CD4-positive, alpha-beta T cell (primary cell): Measurements from ENCODE around the gene BTBD2. TPM values are rescaled to one million over a fixed set of nuclear protein-coding genes. Genes with fewer than 3 reads are reported as not detected.

Experiments
- ATAC-seq: fragments of 200-7000 bp; cut with Tn5 transposase; one replicate; pipeline ENCODE4 v1.10.0; 2022; ENCODE audit warnings: mild to moderate bottlenecking; ENCODE audit not compliant: poor library complexity
- CTCF ChIA-PET: fragments of 350-600 bp; sonication (Branson Sonifier 250); formaldehyde crosslinking; loops from one replicate; lab custom pipeline; 2021; ENCODE audit warnings: antibody characterized with exemption, inconsistent platforms; lab: Charles Lee
- POLR2A ChIA-PET: fragments of 350-600 bp; sonication (Branson Sonifier 250); formaldehyde crosslinking; loops from one replicate; lab custom pipeline; 2021; ENCODE audit warnings: antibody characterized with exemption, inconsistent platforms; lab: Charles Lee
- DNase-seq, 14 experiments: peaks; one replicate each; pipeline ENCODE4 v3.0.0-alpha.2; 2013 to 2020; ENCODE audit warnings: mixed read lengths in 2 of 14
- H3K27ac ChIP-seq, 2 donors: one replicate each; pipeline versions ENCODE4 v1.5.1 to v1.7.0; 2013; ENCODE audit warnings: low read length in 2 of 2, low read depth in 1 of 2, mild to moderate bottlenecking in 1 of 2
- H3K27me3 ChIP-seq, 2 experiments: 1 replicate in 1 of 2; 2 replicates in 1 of 2; pipeline versions ENCODE4 v1.6.1 to v1.7.0; 2013; ENCODE audit warnings: low read length in 2 of 2, control low read depth in 1 of 2, mild to moderate bottlenecking in 1 of 2, moderate library complexity in 1 of 2; ENCODE audit not compliant: insufficient read depth in 2 of 2, control insufficient read depth in 1 of 2
- H3K36me3 ChIP-seq: one replicate; pipeline ENCODE4 v1.6.1; 2013; ENCODE audit warnings: low read length, control low read depth; ENCODE audit not compliant: insufficient read depth
- H3K4me1 ChIP-seq: one replicate; pipeline ENCODE4 v1.6.1; 2013; ENCODE audit warnings: low read length, control low read depth; ENCODE audit not compliant: insufficient read depth
- H3K4me3 ChIP-seq: one replicate; pipeline ENCODE4 v1.5.1; 2013; ENCODE audit warnings: mild to moderate bottlenecking, low read length, moderate library complexity
- H3K9me3 ChIP-seq, 2 experiments: 1 replicate in 1 of 2; 2 replicates in 1 of 2; pipeline versions ENCODE4 v1.6.1 to v1.7.0; 2013; ENCODE audit warnings: low read length in 2 of 2, mild to moderate bottlenecking in 2 of 2, control low read depth in 1 of 2, moderate library complexity in 1 of 2; ENCODE audit not compliant: control insufficient read depth in 1 of 2, insufficient read depth in 1 of 2
- H3K27ac Mint-ChIP-seq: one replicate; pipeline ENCODE4 v1.8.0; 2020; ENCODE audit warnings: mixed read lengths
- H3K27me3 Mint-ChIP-seq: one replicate; pipeline ENCODE4 v1.8.0; 2021; ENCODE audit warnings: mixed read lengths
- H3K36me3 Mint-ChIP-seq: one replicate; pipeline ENCODE4 v1.8.0; 2021; ENCODE audit warnings: low read depth, mixed read lengths
- H3K4me1 Mint-ChIP-seq: one replicate; pipeline ENCODE4 v1.8.0; 2021; ENCODE audit warnings: low read depth, mixed read lengths
- H3K4me3 Mint-ChIP-seq: one replicate; pipeline ENCODE4 v1.8.0; 2020; ENCODE audit warnings: mild to moderate bottlenecking, mixed read lengths
- H3K9me3 Mint-ChIP-seq: one replicate; pipeline ENCODE4 v1.8.0; 2020; ENCODE audit warnings: mixed read lengths
- CTCF ChIP-seq: fragments of 200-600 bp; IDR thresholded peaks from one replicate; pipeline ENCODE4 v1.8.0; 2022; ENCODE audit warnings: antibody characterized with exemption, mild to moderate bottlenecking
- intact Hi-C, 2 experiments: fragments of 100-400 bp; cut with DNase I in 1 of 2; cut with micrococcal nuclease in 1 of 2; formaldehyde crosslinking; loops; one replicate each; pipeline versions ENCODE4 v1.15.1 to v1.9.0; 2023 to 2025; cut with DNase I, micrococcal nuclease
- total RNA-seq, 174 experiments: library from RNA in 2 of 174; stranded (reverse) in 2 of 174; gene quantifications; one replicate each; pipeline ENCODE4 v1.2.3 and lab custom pipeline; 2021 to 2026

BTBD2 gene
- total RNA-seq, 2 experiments from 2014 or later, result 44.4 to 44.9 TPM

- Mint-ChIP-seq H3K36me3 (peaks cover 27% of the 10 kb centered on the region), H3K27ac (no peak overlapping the region), H3K9me3 (no peaks in the 10 kb centered on the region), H3K4me3 (no peak overlapping the region), H3K27me3 (no peaks in the 10 kb centered on the region), H3K4me1 (peaks cover 29% of the 10 kb centered on the region)
- ATAC-seq (no peak), DNase-seq (no peak)
- Histone ChIP-seq H3K36me3 (peaks cover 26% of the 10 kb centered on the region), H3K27me3 (no peaks in the 10 kb centered on the region), H3K9me3 (no peaks in the 10 kb centered on the region), H3K4me3 (no peak overlapping the region), H3K27ac (no peak overlapping the region), H3K4me1 (peaks cover 27% of the 10 kb centered on the region)
- ChIA-PET CTCF (no interaction called here), POLR2A (no interaction called here)
- intact Hi-C loops, result loop anchor here in 1 of 2 experiments (5.0 kb wide), 1 partner anchor 35 kb away; no protein-coding TSS in a partner anchor
- TF ChIP-seq CTCF, result no peak
Measured at GRCh38 chr19:1962674-1963073, 52.8 kb downstream of the BTBD2 start.

GRCh38 chr19:1961000-1961883 is 54.3 kb downstream of the BTBD2 start:
- H3K27me3 Mint-ChIP-seq, result no peaks in the 10 kb centered on the region
- Histone ChIP-seq H3K4me3 (no peak overlapping the region), H3K4me1 (peaks cover 28% of the 10 kb centered on the region), H3K36me3 (peaks cover 26% of the 10 kb centered on the region), H3K27me3 (no peaks in the 10 kb centered on the region), H3K27ac (no peak overlapping the region), H3K9me3 (no peaks in the 10 kb centered on the region)
- no peaks in the 10 kb centered on the region for H3K9me3 Mint-ChIP-seq
- DNase-seq, result no peak
- POLR2A ChIA-PET, result no interaction called here
- peaks cover 25% of the 10 kb centered on the region for H3K4me1 Mint-ChIP-seq
- intact Hi-C loops, result loop anchor here in 1 of 2 experiments (5.0 kb wide), 1 partner anchor 34 kb away; no protein-coding TSS in a partner anchor
- TF ChIP-seq CTCF, result no peak
- peak; percentile 13 for ATAC-seq
- H3K27ac Mint-ChIP-seq, result peak overlapping the region; percentile 36
- CTCF ChIA-PET, result no interaction called here
- H3K4me3 Mint-ChIP-seq, result no peak overlapping the region
- H3K36me3 Mint-ChIP-seq, result peaks cover 24% of the 10 kb centered on the region

GRCh38 chr19:1959928-1960589 is 55.5 kb downstream of the BTBD2 start:
- Histone ChIP-seq H3K9me3 (no peaks in the 10 kb centered on the region), H3K4me3 (no peak overlapping the region), H3K27ac (no peak overlapping the region), H3K27me3 (no peaks in the 10 kb centered on the region), H3K36me3 (peaks cover 23% of the 10 kb centered on the region), H3K4me1 (peaks cover 31% of the 10 kb centered on the region)
- peaks cover 19% of the 10 kb centered on the region for H3K4me1 Mint-ChIP-seq
- DNase-seq (no peak), ATAC-seq (no peak)
- H3K4me3 Mint-ChIP-seq, result peak overlapping the region; percentile 7
- POLR2A ChIA-PET, result no interaction called here
- H3K36me3 Mint-ChIP-seq, result peaks cover 20% of the 10 kb centered on the region
- H3K27ac Mint-ChIP-seq, result peak overlapping the region; percentile 71
- no peak for TF ChIP-seq CTCF
- H3K9me3 Mint-ChIP-seq, result no peaks in the 10 kb centered on the region
- CTCF ChIA-PET, result no interaction called here
- H3K27me3 Mint-ChIP-seq, result no peaks in the 10 kb centered on the region
- intact Hi-C loops, result loop anchor here in 1 of 2 experiments (5.0 kb wide), 1 partner anchor 33 kb away; no protein-coding TSS in a partner anchor
